Right atrium auricular region (tissue), 2 donors: ENCODE measurements around the gene CMPK2. TPM values are rescaled to one million over a fixed set of nuclear protein-coding genes. Genes with fewer than 3 reads are reported as not detected.
A peak's percentile ranks its signal among the peaks of the same experiment; 100 is the strongest.

Experiments
- DNase-seq: peaks from one replicate; pipeline ENCODE4 v3.0.0-alpha.2; 2019; ENCODE audit warnings: low spot score
- H3K27ac ChIP-seq, 2 donors: fragments of 200-600 bp; sonication (generic); 1 replicate in 1 of 2; 2 replicates in 1 of 2; pipeline ENCODE4 v1.5.1; 2016 to 2019
- H3K27me3 ChIP-seq, 2 donors: fragments of 200-600 bp; sonication (generic); one replicate each; pipeline versions ENCODE4 v1.5.1 to v1.6.0; 2017 to 2019
- H3K36me3 ChIP-seq: fragments of 200-600 bp; sonication (generic); one replicate; pipeline ENCODE4 v1.5.1; 2016
- H3K4me1 ChIP-seq, 2 donors: fragments of 200-600 bp; sonication (generic); one replicate each; pipeline versions ENCODE4 v1.5.1 to v1.6.0; 2017 to 2019
- H3K4me3 ChIP-seq, 2 donors: fragments of 200-600 bp; sonication (generic); 1 replicate in 1 of 2; 2 replicates in 1 of 2; pipeline ENCODE4 v1.5.1; 2017 to 2019; ENCODE audit warnings: mild to moderate bottlenecking in 1 of 2, moderate library complexity in 1 of 2
- H3K9me3 ChIP-seq, 2 donors: fragments of 200-600 bp; sonication (generic); one replicate each; pipeline ENCODE4 v1.5.1; 2019
- CTCF ChIP-seq, 2 donors: fragments of 200-600 bp; sonication (generic); IDR thresholded peaks; one replicate each; pipeline ENCODE4 v1.5.1; 2019; ENCODE audit warnings: antibody characterized with exemption in 2 of 2
- total RNA-seq, 2 donors: library from RNA; depleted of rRNA; stranded (reverse); fragments of >200 nt; gene quantifications; one replicate each; pipeline ENCODE4 v1.1.0, GENCODE V29; 2016

The CMPK2 gene
- total RNA-seq, 2 donors from 2014 or later, result 1.8 to 4.4 TPM

DNA sequence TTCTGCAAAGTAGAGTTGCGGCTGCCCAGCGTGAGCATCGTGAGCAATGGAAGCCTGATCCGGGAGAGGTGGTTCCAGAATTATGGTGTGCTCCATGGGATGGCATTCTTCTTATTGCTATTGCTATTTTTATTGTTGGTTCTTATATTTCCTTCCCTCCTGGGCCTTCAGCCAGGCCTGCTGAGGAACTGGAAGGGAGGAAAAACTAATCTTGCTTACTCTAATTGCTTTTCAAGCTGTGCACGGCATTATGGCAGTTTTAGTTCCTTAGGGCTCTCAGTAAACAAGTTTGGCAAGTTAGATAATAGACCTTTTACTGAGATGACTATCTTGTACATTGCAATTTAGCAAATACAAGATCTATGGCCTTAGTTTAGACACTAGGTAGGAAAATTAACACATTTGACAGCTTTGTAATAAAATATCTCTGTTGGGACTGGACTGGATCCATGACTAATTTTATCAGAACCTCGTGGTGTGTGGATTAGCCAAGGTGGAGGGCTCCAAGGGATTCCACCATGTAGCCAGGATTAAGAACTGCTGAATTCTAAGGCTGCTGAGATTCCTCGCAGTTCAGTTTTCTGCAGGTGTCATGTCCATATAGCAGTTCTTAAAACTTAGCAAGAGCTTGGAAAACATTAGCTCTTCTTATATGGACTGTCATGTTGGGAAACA, 17.9 kb upstream of the CMPK2 start:
- Histone ChIP-seq H3K36me3 (no peaks in the 10 kb centered on the region), H3K9me3 (no peaks in the 10 kb centered on the region), H3K27me3 (no peaks in the 10 kb centered on the region), H3K27ac (no peak overlapping the region), H3K4me1 (peaks cover 0 to 20% of the 10 kb centered on the region in 2 donors), H3K4me3 (no peak overlapping the region)
- TF ChIP-seq CTCF (IDR thresholded peaks at IDR 0.05), result no peak
- no peak for DNase-seq

DNA sequence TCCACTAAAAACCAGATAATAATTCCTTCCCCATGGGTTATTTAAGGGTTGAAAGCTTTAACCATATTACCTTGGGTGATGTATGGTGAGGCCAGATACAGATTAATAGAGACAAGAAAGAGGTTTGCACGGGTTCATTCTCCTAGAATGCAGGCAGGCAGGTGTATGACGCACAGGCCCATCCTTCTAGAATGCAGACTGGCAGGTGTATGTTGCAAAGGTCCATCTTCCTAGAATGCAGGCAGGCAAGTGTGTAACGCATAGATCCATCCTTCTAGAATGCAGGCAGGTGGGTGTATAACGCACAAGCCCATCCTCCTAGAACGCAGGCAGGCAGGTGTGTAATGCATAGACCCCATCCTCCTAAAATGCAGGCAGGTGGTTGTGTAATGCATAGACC, 15.8 kb upstream of the CMPK2 start:
- TF ChIP-seq CTCF (IDR thresholded peaks at IDR 0.05), result no peak
- no peak for DNase-seq
- H3K9me3 ChIP-seq, result no peaks in the 10 kb centered on the region
- no peak overlapping the region for H3K4me3 ChIP-seq
- no peaks in the 10 kb centered on the region for H3K27me3 ChIP-seq
- peaks cover 0 to 26% of the 10 kb centered on the region in 2 donors for H3K4me1 ChIP-seq
- no peak overlapping the region for H3K27ac ChIP-seq
- H3K36me3 ChIP-seq, result no peaks in the 10 kb centered on the region

DNA sequence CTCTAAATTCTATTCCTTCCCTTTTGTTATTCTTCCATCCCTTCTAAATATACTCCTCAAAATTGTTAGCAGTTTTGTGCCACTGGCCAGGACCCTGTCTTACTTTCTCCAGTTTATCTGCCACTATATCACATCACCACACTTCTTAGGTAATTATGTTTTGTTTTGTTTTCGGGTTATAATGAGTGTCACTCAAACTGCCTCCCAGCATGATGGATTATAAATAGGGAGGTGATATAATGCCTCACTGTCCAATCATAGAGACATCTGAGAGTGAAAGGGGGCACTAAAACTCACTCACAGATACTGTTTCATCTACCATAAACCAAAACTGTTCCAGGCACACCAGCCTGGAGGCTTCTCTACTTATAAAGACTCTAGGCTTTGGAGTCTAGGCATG, 15.3 kb upstream of the CMPK2 start:
- H3K27ac ChIP-seq, result no peak overlapping the region
- no peaks in the 10 kb centered on the region for H3K27me3 ChIP-seq
- H3K9me3 ChIP-seq, result no peaks in the 10 kb centered on the region
- TF ChIP-seq CTCF (IDR thresholded peaks at IDR 0.05), result no peak
- no peak for DNase-seq
- no peaks in the 10 kb centered on the region for H3K36me3 ChIP-seq
- no peak overlapping the region for H3K4me3 ChIP-seq
- peaks cover 0 to 26% of the 10 kb centered on the region in 2 donors for H3K4me1 ChIP-seq

DNA sequence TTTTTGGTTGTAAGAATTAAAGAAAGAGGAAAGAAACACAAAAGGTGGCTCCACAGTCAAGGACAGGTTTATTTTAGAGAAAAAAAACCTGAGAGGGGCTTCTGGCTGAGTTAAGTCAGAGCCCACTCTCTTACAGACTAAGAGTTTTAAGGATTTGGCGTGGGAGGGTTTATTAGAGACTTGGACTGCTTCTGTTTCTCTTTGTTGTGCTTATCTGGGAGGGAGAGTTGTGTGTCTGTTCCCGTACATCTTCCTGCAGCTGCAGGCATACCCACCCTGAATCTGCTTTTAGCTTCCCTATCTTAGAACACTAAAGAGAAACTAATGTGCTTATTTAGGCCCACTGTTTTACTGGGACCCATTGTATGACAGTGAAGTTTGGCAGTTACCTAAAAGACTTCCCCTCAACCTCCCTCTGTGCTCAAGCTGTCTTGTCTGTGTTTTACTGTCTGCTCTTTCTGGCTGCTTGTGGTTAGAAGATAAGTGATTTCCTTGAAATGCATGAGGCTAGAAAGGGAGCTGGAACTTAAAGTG, 14.6 kb upstream of the CMPK2 start:
- no peaks in the 10 kb centered on the region for H3K27me3 ChIP-seq
- no peaks in the 10 kb centered on the region for H3K36me3 ChIP-seq
- peak overlapping the region in 1 of 2 donors; percentile 18 for H3K27ac ChIP-seq
- peaks cover 0 to 26% of the 10 kb centered on the region in 2 donors for H3K4me1 ChIP-seq
- H3K4me3 ChIP-seq, result no peak overlapping the region
- H3K9me3 ChIP-seq, result no peaks in the 10 kb centered on the region
- TF ChIP-seq CTCF (IDR thresholded peaks at IDR 0.05), result no peak
- DNase-seq, result no peak

DNA sequence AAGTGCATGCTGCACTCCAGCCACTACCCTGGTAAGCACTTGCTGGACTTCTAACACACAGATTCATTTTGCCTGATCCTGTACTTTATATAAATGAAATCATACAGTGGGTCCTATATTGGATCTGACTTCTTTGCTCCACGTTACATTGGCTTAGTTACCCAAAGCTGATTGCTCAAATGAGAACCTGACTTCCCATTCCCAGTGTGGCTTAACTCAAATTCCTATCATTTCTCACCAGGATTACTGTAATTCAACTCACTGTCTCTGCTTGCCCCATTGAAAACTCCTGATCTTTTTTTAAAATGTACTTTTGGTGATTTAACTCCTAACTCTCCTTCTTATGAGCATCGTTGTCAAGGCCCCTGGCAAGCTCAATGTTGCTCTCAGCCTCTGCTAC, 13.3 kb upstream of the CMPK2 start:
- Histone ChIP-seq H3K36me3 (no peaks in the 10 kb centered on the region), H3K9me3 (no peaks in the 10 kb centered on the region), H3K27me3 (no peaks in the 10 kb centered on the region), H3K27ac (no peak overlapping the region), H3K4me3 (peak overlapping the region in 1 of 2 donors; percentile 61), H3K4me1 (peaks cover 0 to 25% of the 10 kb centered on the region in 2 donors)
- no peak for TF ChIP-seq CTCF (IDR thresholded peaks at IDR 0.05)
- DNase-seq, result no peak

DNA sequence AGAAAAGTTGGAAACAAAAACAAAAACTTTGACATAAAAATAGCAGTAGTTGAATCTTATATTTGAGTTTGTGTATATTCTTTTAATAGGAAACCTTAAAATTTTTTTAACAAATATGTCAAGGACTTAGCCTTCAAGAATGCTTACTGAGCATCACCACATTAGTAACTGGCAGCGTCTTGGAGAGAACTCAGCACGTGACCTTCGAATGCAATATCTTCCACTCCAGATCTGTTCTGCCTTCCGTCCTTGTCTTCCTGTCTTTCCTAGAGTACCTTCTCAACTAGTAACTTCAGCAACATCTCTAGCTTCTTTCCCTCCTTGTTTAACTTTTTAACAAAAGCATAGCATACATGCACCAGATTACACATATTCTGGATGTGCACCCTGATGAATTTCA, 12.8 kb upstream of the CMPK2 start:
- no peak for TF ChIP-seq CTCF (IDR thresholded peaks at IDR 0.05)
- Histone ChIP-seq H3K27me3 (no peaks in the 10 kb centered on the region), H3K4me1 (peaks cover 0 to 20% of the 10 kb centered on the region in 2 donors), H3K36me3 (no peaks in the 10 kb centered on the region), H3K27ac (no peak overlapping the region), H3K9me3 (no peaks in the 10 kb centered on the region), H3K4me3 (peak overlapping the region in 1 of 2 donors; percentile 61)
- DNase-seq, result no peak
